ENCODE data around the gene CLSTN2.

DNA sequence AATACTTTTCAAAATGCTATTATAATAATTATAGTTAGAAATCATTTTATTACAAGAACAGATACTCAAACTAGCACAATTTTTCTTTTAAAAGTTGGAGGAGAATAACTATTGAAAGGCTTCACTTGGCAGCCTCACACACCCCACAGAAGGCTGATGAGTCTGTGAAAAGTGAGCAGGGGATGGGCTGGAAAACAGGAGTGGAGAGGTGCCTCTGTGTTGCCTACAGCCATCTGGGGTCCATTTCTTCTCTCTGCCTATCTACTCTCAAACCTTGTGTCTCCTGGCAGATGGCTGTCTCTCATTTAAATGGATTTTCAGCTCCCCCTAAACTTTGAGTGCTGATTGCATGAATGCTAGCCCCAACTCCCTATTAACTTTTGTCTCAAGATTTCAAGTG, 230.8 kb downstream of the CLSTN2 start:
- no peak for TF ChIP-seq POLR2AphosphoS5 (IDR thresholded peaks at IDR 0.05)
- TF ChIP-seq, protein P1, sequence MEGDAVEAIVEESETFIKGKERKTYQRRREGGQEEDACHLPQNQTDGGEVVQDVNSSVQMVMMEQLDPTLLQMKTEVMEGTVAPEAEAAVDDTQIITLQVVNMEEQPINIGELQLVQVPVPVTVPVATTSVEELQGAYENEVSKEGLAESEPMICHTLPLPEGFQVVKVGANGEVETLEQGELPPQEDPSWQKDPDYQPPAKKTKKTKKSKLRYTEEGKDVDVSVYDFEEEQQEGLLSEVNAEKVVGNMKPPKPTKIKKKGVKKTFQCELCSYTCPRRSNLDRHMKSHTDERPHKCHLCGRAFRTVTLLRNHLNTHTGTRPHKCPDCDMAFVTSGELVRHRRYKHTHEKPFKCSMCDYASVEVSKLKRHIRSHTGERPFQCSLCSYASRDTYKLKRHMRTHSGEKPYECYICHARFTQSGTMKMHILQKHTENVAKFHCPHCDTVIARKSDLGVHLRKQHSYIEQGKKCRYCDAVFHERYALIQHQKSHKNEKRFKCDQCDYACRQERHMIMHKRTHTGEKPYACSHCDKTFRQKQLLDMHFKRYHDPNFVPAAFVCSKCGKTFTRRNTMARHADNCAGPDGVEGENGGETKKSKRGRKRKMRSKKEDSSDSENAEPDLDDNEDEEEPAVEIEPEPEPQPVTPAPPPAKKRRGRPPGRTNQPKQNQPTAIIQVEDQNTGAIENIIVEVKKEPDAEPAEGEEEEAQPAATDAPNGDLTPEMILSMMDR (IDR thresholded peaks at IDR 0.05), result no peak

All from prostate gland (tissue), 2 donors.